ENCODE data around the gene ROPN1.

GRCh38 chr3:124035463-124036121 lies 43.7 kb upstream of the ROPN1 start:
- TF ChIP-seq EP300 (IDR thresholded peaks at IDR 0.05) = no peak
- TF ChIP-seq, protein P1, sequence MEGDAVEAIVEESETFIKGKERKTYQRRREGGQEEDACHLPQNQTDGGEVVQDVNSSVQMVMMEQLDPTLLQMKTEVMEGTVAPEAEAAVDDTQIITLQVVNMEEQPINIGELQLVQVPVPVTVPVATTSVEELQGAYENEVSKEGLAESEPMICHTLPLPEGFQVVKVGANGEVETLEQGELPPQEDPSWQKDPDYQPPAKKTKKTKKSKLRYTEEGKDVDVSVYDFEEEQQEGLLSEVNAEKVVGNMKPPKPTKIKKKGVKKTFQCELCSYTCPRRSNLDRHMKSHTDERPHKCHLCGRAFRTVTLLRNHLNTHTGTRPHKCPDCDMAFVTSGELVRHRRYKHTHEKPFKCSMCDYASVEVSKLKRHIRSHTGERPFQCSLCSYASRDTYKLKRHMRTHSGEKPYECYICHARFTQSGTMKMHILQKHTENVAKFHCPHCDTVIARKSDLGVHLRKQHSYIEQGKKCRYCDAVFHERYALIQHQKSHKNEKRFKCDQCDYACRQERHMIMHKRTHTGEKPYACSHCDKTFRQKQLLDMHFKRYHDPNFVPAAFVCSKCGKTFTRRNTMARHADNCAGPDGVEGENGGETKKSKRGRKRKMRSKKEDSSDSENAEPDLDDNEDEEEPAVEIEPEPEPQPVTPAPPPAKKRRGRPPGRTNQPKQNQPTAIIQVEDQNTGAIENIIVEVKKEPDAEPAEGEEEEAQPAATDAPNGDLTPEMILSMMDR (IDR thresholded peaks at IDR 0.05) = no peak
